GM12891 (cell line): Measurements from ENCODE around the gene GAA.

Source experiments
- PAX5 ChIP-seq: IDR thresholded peaks from 2 replicates; pipeline ENCODE4 v1.6.1; 2011; ENCODE audit warnings: low read length, moderate library complexity, mild to moderate bottlenecking; ENCODE audit not compliant: insufficient read depth, severe bottlenecking
- POLR2A ChIP-seq: IDR thresholded peaks from 2 replicates; pipeline ENCODE4 v1.6.1; 2011; ENCODE audit warnings: low read depth, low read length, control low read depth
- POLR2AphosphoS5 ChIP-seq: IDR thresholded peaks from 2 replicates; pipeline ENCODE4 v1.6.1; 2011; ENCODE audit warnings: low read depth, low read length, control low read depth
- SPI1 ChIP-seq: IDR thresholded peaks from 2 replicates; pipeline ENCODE4 v1.6.1; 2011; ENCODE audit warnings: low read depth, low read length, control low read depth
- TAF1 ChIP-seq: IDR thresholded peaks from 2 replicates; pipeline ENCODE4 v1.6.1; 2011; ENCODE audit warnings: low read depth, low read length, control low read depth

DNA sequence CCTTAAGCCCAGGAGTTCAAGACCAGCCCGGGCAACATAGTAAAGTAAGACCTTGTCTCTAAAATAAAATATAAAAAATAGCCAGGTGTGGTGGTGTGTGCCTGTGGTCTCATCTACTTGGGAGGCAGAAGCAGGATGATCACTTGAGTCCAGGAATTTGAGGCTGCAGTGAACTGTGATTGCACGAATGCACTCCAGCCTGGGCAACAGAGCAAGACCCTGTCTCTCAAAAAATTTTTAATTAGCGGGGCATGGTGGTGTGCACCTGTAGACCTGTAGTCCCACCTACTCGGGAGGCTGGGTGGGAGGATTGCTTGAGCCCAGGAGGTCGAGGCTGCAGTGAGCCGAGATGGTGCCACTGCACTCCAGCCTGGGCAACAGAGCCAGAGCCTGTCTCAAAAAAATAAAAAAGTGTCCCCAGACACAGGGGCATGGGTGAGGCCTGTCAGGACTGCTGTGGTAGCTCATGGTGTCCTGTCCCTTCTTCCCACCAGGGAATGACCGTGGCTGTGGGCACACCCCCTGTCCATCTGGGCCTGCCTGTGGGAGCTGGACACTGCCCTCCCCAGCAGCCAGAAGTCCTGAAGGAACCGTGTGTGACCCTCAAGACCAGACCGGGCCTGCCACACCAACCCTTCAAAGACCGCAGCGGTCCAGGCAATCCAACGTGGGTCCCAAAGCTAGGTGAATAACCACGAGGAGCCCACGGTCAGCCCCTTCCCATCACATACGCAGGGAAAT is 30.8 kb upstream of the GAA start:
- TF ChIP-seq POLR2A (no peak), POLR2AphosphoS5 (no peak), PAX5 (no peak), TAF1 (no peak), SPI1 (no peak)
